ENCODE measurements around the gene PLCB1. TPM values are rescaled to one million over a fixed set of nuclear protein-coding genes. Genes with fewer than 3 reads are reported as not detected.

PLCB1 gene
- polyA plus RNA-seq, 6 donors from 2014 or later: 0.27 to 0.79 (median 0.54) TPM; not detected in 2

- peak overlapping the region in 1 of 6 donors; percentile 12 for H3K27ac Mint-ChIP-seq
- no peaks in the 10 kb centered on the region for H3K27me3 Mint-ChIP-seq
- H3K4me1 Mint-ChIP-seq: peaks cover 19 to 21% (median 20%) of the 10 kb centered on the region in 3 donors
- H3K9me3 Mint-ChIP-seq: peaks cover 0 to 4% (median 0%) of the 10 kb centered on the region in 7 donors
- no peak for DNase-seq
- H3K4me3 Mint-ChIP-seq: no peak overlapping the region
- no peaks in the 10 kb centered on the region for H3K36me3 Mint-ChIP-seq
- no peak for ATAC-seq (ENCODE audit: low read depth in 2 of 2)
Observed at GRCh38 chr20:8216375-8217200, 84.5 kb downstream of the PLCB1 start.

- Mint-ChIP-seq H3K9me3 (peaks cover 0 to 15% (median 4%) of the 10 kb centered on the region in 7 donors), H3K27ac (no peak overlapping the region), H3K4me1 (peaks cover 9 to 10% (median 9%) of the 10 kb centered on the region in 3 donors), H3K36me3 (no peaks in the 10 kb centered on the region), H3K4me3 (no peak overlapping the region), H3K27me3 (no peaks in the 10 kb centered on the region)
- DNase-seq (no peak), ATAC-seq (ENCODE audit: low read depth in 2 of 2) (no peak)
Observed at GRCh38 chr20:8218861-8219260, 86.8 kb downstream of the PLCB1 start.

- H3K9me3 Mint-ChIP-seq: peaks cover 0 to 15% (median 4%) of the 10 kb centered on the region in 7 donors
- no peak for ATAC-seq (ENCODE audit: low read depth in 2 of 2)
- H3K27me3 Mint-ChIP-seq: no peaks in the 10 kb centered on the region
- peaks cover 3 to 5% (median 4%) of the 10 kb centered on the region in 3 donors for H3K4me1 Mint-ChIP-seq
- H3K4me3 Mint-ChIP-seq: no peak overlapping the region
- DNase-seq: no peak
- no peak overlapping the region for H3K27ac Mint-ChIP-seq
- H3K36me3 Mint-ChIP-seq: no peaks in the 10 kb centered on the region
Observed at GRCh38 chr20:8219403-8219802, 87.3 kb downstream of the PLCB1 start.

- no peak for DNase-seq
- Mint-ChIP-seq H3K36me3 (no peaks in the 10 kb centered on the region), H3K4me1 (no peaks in the 10 kb centered on the region)
Observed at GRCh38 chr20:8220716-8221115, 88.7 kb downstream of the PLCB1 start.

GRCh38 chr20:8221887-8222419 lies 89.9 kb downstream of the PLCB1 start:
- Mint-ChIP-seq H3K36me3 (no peaks in the 10 kb centered on the region), H3K4me3 (no peak overlapping the region), H3K9me3 (peaks cover 0 to 15% (median 4%) of the 10 kb centered on the region in 7 donors), H3K27ac (no peak overlapping the region), H3K27me3 (no peaks in the 10 kb centered on the region), H3K4me1 (no peaks in the 10 kb centered on the region)
- DNase-seq (no peak), ATAC-seq (ENCODE audit: low read depth in 2 of 2) (no peak)

More at GRCh38 chr20:8220716-8221115, 88.7 kb downstream of the PLCB1 start:
- Mint-ChIP-seq H3K27ac (peak overlapping the region in 1 of 6 donors; percentile 10), H3K4me3 (no peak overlapping the region), H3K27me3 (no peaks in the 10 kb centered on the region), H3K9me3 (peaks cover 0 to 15% (median 4%) of the 10 kb centered on the region in 7 donors)
- ATAC-seq (ENCODE audit: low read depth in 2 of 2): no peak

- Mint-ChIP-seq H3K27ac (no peak overlapping the region), H3K9me3 (peaks cover 0 to 15% (median 0%) of the 10 kb centered on the region in 7 donors), H3K4me3 (no peak overlapping the region), H3K4me1 (no peaks in the 10 kb centered on the region), H3K36me3 (no peaks in the 10 kb centered on the region), H3K27me3 (no peaks in the 10 kb centered on the region)
- DNase-seq: no peak
- no peak for ATAC-seq (ENCODE audit: low read depth in 2 of 2)
Observed at GRCh38 chr20:8223091-8223870, 91.2 kb downstream of the PLCB1 start.

- no peak for ATAC-seq (ENCODE audit: low read depth in 2 of 2)
- Mint-ChIP-seq H3K9me3 (peaks cover 0 to 15% (median 0%) of the 10 kb centered on the region in 7 donors), H3K27me3 (peaks cover 0 to under 1% (median 0%) of the 10 kb centered on the region in 3 donors), H3K36me3 (no peaks in the 10 kb centered on the region), H3K4me3 (no peak overlapping the region), H3K27ac (no peak overlapping the region), H3K4me1 (no peaks in the 10 kb centered on the region)
- DNase-seq: no peak
Observed at GRCh38 chr20:8225658-8226057, 93.6 kb downstream of the PLCB1 start.

- no peaks in the 10 kb centered on the region for H3K4me1 Mint-ChIP-seq
- H3K27me3 Mint-ChIP-seq: peaks cover 0 to 4% (median 0%) of the 10 kb centered on the region in 3 donors
- ATAC-seq (ENCODE audit: low read depth in 2 of 2) (no peak), DNase-seq (no peak)
- no peak overlapping the region for H3K4me3 Mint-ChIP-seq
- no peaks in the 10 kb centered on the region for H3K36me3 Mint-ChIP-seq
- peak overlapping the region in 1 of 6 donors; percentile 10 for H3K27ac Mint-ChIP-seq
- peaks cover 0 to 15% (median 0%) of the 10 kb centered on the region in 7 donors for H3K9me3 Mint-ChIP-seq
Observed at GRCh38 chr20:8226106-8226505, 94.0 kb downstream of the PLCB1 start.

- H3K9me3 Mint-ChIP-seq: peaks cover 0 to 13% (median 0%) of the 10 kb centered on the region in 7 donors
- no peak overlapping the region for H3K4me3 Mint-ChIP-seq
- no peaks in the 10 kb centered on the region for H3K36me3 Mint-ChIP-seq
- DNase-seq (no peak), ATAC-seq (ENCODE audit: low read depth in 2 of 2) (no peak)
- peaks cover 0 to 4% (median 0%) of the 10 kb centered on the region in 3 donors for H3K27me3 Mint-ChIP-seq
- no peak overlapping the region for H3K27ac Mint-ChIP-seq
- H3K4me1 Mint-ChIP-seq: no peaks in the 10 kb centered on the region
Observed at GRCh38 chr20:8227293-8227692, 95.2 kb downstream of the PLCB1 start.

- no peaks in the 10 kb centered on the region for H3K4me1 Mint-ChIP-seq
- H3K36me3 Mint-ChIP-seq: no peaks in the 10 kb centered on the region
- ATAC-seq (ENCODE audit: low read depth in 2 of 2) (no peak), DNase-seq (no peak)
- H3K27ac Mint-ChIP-seq: no peak overlapping the region
- H3K4me3 Mint-ChIP-seq: no peak overlapping the region
- H3K27me3 Mint-ChIP-seq: peaks cover 0 to 4% (median 0%) of the 10 kb centered on the region in 3 donors
- H3K9me3 Mint-ChIP-seq: peaks cover 0 to 3% (median 0%) of the 10 kb centered on the region in 7 donors
Observed at GRCh38 chr20:8228315-8228714, 96.2 kb downstream of the PLCB1 start.

GRCh38 chr20:8229090-8229489 lies 97.0 kb downstream of the PLCB1 start:
- H3K9me3 Mint-ChIP-seq: no peaks in the 10 kb centered on the region
- DNase-seq: no peak
- no peaks in the 10 kb centered on the region for H3K4me1 Mint-ChIP-seq
- no peaks in the 10 kb centered on the region for H3K36me3 Mint-ChIP-seq
- no peak overlapping the region for H3K27ac Mint-ChIP-seq
- no peak for ATAC-seq (ENCODE audit: low read depth in 2 of 2)
- peaks cover 0 to 4% (median 0%) of the 10 kb centered on the region in 3 donors for H3K27me3 Mint-ChIP-seq
- no peak overlapping the region for H3K4me3 Mint-ChIP-seq

GRCh38 chr20:8231038-8231437 lies 99.0 kb downstream of the PLCB1 start:
- no peak overlapping the region for H3K27ac Mint-ChIP-seq
- H3K4me3 Mint-ChIP-seq: no peak overlapping the region
- H3K36me3 Mint-ChIP-seq: no peaks in the 10 kb centered on the region
- no peaks in the 10 kb centered on the region for H3K9me3 Mint-ChIP-seq
- DNase-seq (no peak), ATAC-seq (ENCODE audit: low read depth in 2 of 2) (no peak)
- H3K4me1 Mint-ChIP-seq: no peaks in the 10 kb centered on the region
- peaks cover 0 to 4% (median 0%) of the 10 kb centered on the region in 3 donors for H3K27me3 Mint-ChIP-seq

GRCh38 chr20:8232332-8232731 lies 100.3 kb downstream of the PLCB1 start:
- DNase-seq (no peak), ATAC-seq (ENCODE audit: low read depth in 2 of 2) (no peak)
- H3K4me1 Mint-ChIP-seq: no peaks in the 10 kb centered on the region
- peaks cover 0 to 4% (median 0%) of the 10 kb centered on the region in 3 donors for H3K27me3 Mint-ChIP-seq
- no peak overlapping the region for H3K27ac Mint-ChIP-seq
- no peak overlapping the region for H3K4me3 Mint-ChIP-seq
- no peaks in the 10 kb centered on the region for H3K9me3 Mint-ChIP-seq
- H3K36me3 Mint-ChIP-seq: no peaks in the 10 kb centered on the region
